Spleen (tissue), 3 donors: ENCODE data around the gene DCBLD1.

Experiments used
- POLR2A ChIP-seq, 3 donors: fragments of 450-650 bp; IDR thresholded peaks; one replicate each; pipeline ENCODE4 v1.5.1; 2017; ENCODE audit warnings: antibody characterized with exemption in 3 of 3, mild to moderate bottlenecking in 1 of 3
- POLR2AphosphoS5 ChIP-seq, 3 donors: sonication (generic); formaldehyde crosslinking; IDR thresholded peaks; one replicate each; pipeline ENCODE4 v1.5.1; 2017; ENCODE audit warnings: antibody characterized with exemption in 3 of 3

DNA sequence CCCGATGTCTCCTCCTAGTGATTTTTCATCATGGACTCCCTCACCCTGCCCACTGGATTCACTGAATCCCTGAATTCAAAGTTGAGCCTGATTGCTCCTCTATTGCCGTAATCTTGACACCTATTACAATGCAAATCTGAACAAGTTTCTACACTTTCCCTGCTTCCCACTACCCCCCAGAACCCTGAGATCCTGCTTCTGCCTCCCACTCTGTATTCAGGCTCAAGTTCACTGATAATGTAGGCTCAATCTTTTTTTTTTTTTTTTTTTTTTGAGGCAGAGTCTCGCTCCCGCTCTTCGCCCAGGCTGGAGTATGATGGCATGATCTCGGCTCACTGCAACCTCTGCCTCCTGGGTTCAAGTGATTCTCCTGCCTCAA, 3.6 kb upstream of the DCBLD1 start:
- TF ChIP-seq POLR2AphosphoS5 (IDR thresholded peaks at IDR 0.05) (no peak), POLR2A (IDR thresholded peaks at IDR 0.05) (no peak)
